Cardiac muscle cell (in vitro differentiated cells and primary cell): ENCODE results near the gene VCL. TPM values are rescaled to one million over a fixed set of nuclear protein-coding genes. Genes with fewer than 3 reads are reported as not detected.

ENCODE experiments used
- DNase-seq, 2 donors: peaks; one replicate each; pipeline versions ENCODE4 v3.0.0 to v3.0.0-alpha.2; 2010 to 2017; ENCODE audit warnings: low read depth in 1 of 2, low spot score in 1 of 2
- H3K27ac ChIP-seq: fragments of 200-600 bp; sonication (generic); 2 replicates; pipeline ENCODE4 v1.5.1; 2016
- H3K27me3 ChIP-seq: fragments of 200-600 bp; sonication (generic); 2 replicates; pipeline ENCODE4 v1.6.0; 2016; ENCODE audit warnings: control low read depth
- H3K36me3 ChIP-seq: fragments of 200-600 bp; sonication (generic); 2 replicates; pipeline ENCODE4 v1.5.1; 2016; ENCODE audit warnings: control low read depth
- H3K4me1 ChIP-seq: fragments of 200-600 bp; sonication (generic); 2 replicates; pipeline ENCODE4 v1.8.1; 2017; ENCODE audit warnings: low read depth, mild to moderate bottlenecking, mixed run types
- H3K4me3 ChIP-seq: fragments of 200-600 bp; sonication (generic); 2 replicates; pipeline ENCODE4 v1.5.1; 2016; ENCODE audit warnings: mild to moderate bottlenecking
- H3K9me3 ChIP-seq: fragments of 200-600 bp; sonication (generic); 2 replicates; pipeline ENCODE4 v1.5.1; 2017; ENCODE audit warnings: low read depth, mild to moderate bottlenecking, control low read depth
- polyA plus RNA-seq: library from polyadenylated mRNA; unstranded; fragments of >200 nt; fragmentation: Nextera tagmentation; extraction: Ambion mirVana; gene quantifications from 2 replicates; pipeline ENCODE4 v1.2.1, GENCODE V29; 2016
- total RNA-seq: library from RNA; depleted of rRNA; stranded (reverse); fragments of >200 nt; gene quantifications from 2 replicates; pipeline ENCODE4 v1.2.3, GENCODE V29; 2016
- TF ChIP-seq, protein P1 (sequence below): IDR thresholded peaks from 2 replicates; pipeline ENCODE4 v1.5.1; 2012; ENCODE audit warnings: low read depth, mild to moderate bottlenecking, low read length

The VCL gene
- total and polyA plus RNA-seq, 2 experiments from 2014 or later = 118 to 167 TPM

DNA sequence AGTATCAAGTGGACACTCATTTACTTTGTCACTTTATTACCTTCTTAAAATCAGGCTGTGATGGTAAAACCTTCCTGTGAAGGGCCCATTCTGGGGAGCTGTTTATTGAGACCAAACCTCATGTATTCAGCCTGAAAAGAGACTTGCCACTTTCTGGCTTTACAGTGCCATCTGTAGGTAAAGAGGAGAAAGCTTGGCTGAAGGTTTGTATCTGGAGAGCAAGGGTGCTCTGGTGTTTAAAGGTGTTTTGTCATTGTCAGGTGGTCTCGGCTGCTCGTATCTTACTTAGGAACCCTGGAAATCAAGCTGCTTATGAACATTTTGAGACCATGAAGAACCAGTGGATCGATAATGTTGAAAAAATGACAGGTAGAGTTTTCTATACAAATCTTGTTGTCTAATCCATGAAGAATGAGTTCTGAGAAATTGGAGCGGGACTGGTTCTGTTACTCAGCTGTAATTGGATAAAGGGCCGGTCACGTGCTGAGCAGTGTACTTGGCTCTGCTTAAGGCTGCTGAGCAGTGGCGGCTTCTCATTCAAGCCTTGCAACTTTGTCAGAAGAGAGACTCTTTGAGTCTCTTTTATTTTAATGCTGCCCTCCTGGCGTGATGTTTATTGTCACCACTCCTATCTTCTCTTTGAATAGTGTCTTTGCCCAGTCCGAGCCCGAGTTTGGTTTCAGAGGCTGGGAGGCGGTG is 105.8 kb downstream of the VCL start:
- Histone ChIP-seq H3K4me1 (no peaks in the 10 kb centered on the region), H3K9me3 (no peaks in the 10 kb centered on the region), H3K27ac (peak overlapping the region; percentile 7), H3K36me3 (peaks cover 66% of the 10 kb centered on the region), H3K4me3 (no peak overlapping the region), H3K27me3 (no peaks in the 10 kb centered on the region)
- peak in 1 of 2 donors; percentile 49 for DNase-seq
- TF ChIP-seq, protein P1, sequence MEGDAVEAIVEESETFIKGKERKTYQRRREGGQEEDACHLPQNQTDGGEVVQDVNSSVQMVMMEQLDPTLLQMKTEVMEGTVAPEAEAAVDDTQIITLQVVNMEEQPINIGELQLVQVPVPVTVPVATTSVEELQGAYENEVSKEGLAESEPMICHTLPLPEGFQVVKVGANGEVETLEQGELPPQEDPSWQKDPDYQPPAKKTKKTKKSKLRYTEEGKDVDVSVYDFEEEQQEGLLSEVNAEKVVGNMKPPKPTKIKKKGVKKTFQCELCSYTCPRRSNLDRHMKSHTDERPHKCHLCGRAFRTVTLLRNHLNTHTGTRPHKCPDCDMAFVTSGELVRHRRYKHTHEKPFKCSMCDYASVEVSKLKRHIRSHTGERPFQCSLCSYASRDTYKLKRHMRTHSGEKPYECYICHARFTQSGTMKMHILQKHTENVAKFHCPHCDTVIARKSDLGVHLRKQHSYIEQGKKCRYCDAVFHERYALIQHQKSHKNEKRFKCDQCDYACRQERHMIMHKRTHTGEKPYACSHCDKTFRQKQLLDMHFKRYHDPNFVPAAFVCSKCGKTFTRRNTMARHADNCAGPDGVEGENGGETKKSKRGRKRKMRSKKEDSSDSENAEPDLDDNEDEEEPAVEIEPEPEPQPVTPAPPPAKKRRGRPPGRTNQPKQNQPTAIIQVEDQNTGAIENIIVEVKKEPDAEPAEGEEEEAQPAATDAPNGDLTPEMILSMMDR = peak; percentile 48

DNA sequence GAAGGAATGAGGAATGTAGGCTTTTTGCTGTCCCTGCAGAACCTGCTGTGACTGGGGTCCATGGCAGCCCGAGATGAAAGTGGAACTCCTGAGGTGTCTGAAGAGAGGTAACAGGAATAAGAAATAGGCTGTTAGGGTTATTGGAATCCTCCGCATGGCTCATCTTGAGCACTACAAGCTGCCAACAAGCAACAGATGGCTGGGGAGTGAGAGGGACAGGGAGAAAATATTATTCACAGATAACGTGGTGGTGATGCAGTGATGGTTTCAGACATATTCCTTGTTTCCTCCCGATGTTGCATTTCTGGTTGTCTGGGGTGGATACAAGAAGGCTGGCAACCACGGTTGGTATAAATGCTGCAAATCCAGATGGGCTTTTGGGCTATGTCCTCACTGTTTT is 106.6 kb downstream of the VCL start:
- Histone ChIP-seq H3K27ac (no peak overlapping the region), H3K4me1 (no peaks in the 10 kb centered on the region), H3K4me3 (no peak overlapping the region), H3K27me3 (no peaks in the 10 kb centered on the region), H3K36me3 (peaks cover 67% of the 10 kb centered on the region), H3K9me3 (no peaks in the 10 kb centered on the region)
- TF ChIP-seq, protein P1 = no peak
- no peak for DNase-seq

DNA sequence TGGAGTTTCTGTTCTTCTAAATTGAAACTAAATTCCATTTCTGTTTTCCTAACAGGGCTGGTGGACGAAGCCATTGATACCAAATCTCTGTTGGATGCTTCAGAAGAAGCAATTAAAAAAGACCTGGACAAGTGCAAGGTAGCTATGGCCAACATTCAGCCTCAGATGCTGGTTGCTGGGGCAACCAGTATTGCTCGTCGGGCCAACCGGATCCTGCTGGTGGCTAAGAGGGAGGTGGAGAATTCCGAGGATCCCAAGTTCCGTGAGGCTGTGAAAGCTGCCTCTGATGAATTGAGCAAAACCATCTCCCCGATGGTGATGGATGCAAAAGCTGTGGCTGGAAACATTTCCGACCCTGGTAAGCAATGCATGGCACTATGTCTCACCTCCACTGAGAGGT is 107.1 kb downstream of the VCL start:
- TF ChIP-seq, protein P1 = no peak
- Histone ChIP-seq H3K27ac (no peak overlapping the region), H3K36me3 (peaks cover 69% of the 10 kb centered on the region), H3K27me3 (no peaks in the 10 kb centered on the region), H3K4me1 (no peaks in the 10 kb centered on the region), H3K4me3 (no peak overlapping the region), H3K9me3 (no peaks in the 10 kb centered on the region)
- DNase-seq = no peak

DNA sequence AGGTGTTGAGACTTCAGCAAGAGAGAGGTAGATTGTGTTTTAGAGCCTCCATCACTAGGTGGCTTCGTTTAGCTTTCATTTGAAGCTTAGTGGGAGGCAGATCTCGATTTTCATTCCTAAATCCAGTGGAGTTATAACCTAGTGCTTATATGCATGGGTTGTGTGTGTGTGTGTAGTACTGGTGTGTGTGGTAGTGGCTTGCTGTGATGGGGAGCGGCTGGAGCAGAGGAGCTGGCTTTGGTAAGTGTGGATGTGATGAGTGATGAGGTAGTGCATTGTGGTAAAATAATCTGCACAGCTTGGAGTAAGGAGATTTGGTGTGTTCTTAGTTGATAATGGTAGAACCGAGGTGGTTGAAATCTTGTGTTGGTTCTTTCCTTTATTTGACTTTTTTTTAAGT is 109.5 kb downstream of the VCL start:
- H3K4me1 ChIP-seq = no peaks in the 10 kb centered on the region
- no peaks in the 10 kb centered on the region for H3K9me3 ChIP-seq
- H3K36me3 ChIP-seq = peaks cover 79% of the 10 kb centered on the region
- DNase-seq = no peak
- H3K27ac ChIP-seq = peak overlapping the region; percentile 13
- H3K27me3 ChIP-seq = no peaks in the 10 kb centered on the region
- no peak overlapping the region for H3K4me3 ChIP-seq
- TF ChIP-seq, protein P1 = no peak

DNA sequence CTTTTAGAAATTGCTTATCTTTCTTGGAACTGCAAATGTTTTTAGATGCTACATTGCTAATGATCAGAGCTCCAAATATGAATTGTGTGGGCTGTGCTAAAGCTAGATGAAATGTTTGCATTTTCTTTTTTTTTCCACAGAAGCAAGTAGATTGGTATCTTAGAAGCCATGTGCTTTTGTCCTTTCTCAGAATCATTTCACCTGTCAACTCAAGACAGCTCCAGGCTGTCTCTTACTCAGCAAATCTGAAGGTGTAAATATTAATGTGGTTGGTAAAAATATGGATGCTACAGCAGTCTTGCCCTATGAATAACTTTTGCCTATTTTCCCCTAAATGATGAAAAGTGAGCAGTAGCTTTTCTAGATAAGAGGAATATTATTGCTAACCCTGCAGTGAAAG is 111.5 kb downstream of the VCL start:
- no peak overlapping the region for H3K4me3 ChIP-seq
- H3K4me1 ChIP-seq = no peaks in the 10 kb centered on the region
- no peaks in the 10 kb centered on the region for H3K27me3 ChIP-seq
- H3K9me3 ChIP-seq = no peaks in the 10 kb centered on the region
- TF ChIP-seq, protein P1 = no peak
- DNase-seq = no peak
- H3K27ac ChIP-seq = no peak overlapping the region
- peaks cover 78% of the 10 kb centered on the region for H3K36me3 ChIP-seq
